HepG2 (cell line): Measurements from ENCODE around the gene TSPAN9. TPM values are rescaled to one million over a fixed set of nuclear protein-coding genes. Genes with fewer than 3 reads are reported as not detected.

Source experiments
- BORCS8-MEF2B ChIP-seq: sonication (generic); formaldehyde crosslinking; IDR thresholded peaks from 2 replicates; pipeline ENCODE4 v1.8.0; 2022; ENCODE audit warnings: mild to moderate bottlenecking, missing genetic modification reagents
- CEBPG ChIP-seq: IDR thresholded peaks from 2 replicates; pipeline ENCODE4 v1.6.1; 2016
- JUN ChIP-seq: sonication (generic); formaldehyde crosslinking; IDR thresholded peaks from 2 replicates; pipeline ENCODE4 v1.4.0; 2020; ENCODE audit warnings: mild to moderate bottlenecking, missing genetic modification reagents
- KDM5A ChIP-seq: fragments of 200-600 bp; sonication (generic); IDR thresholded peaks from 2 replicates; pipeline ENCODE4 v1.7.0; 2018; ENCODE audit warnings: antibody characterized with exemption, mild to moderate bottlenecking, low read length, borderline replicate concordance
- NR3C1 ChIP-seq: sonication (generic); formaldehyde crosslinking; IDR thresholded peaks from 2 replicates; pipeline ENCODE4 v1.4.0; 2020; ENCODE audit warnings: missing genetic modification reagents
- PHF21A ChIP-seq: sonication (generic); formaldehyde crosslinking; IDR thresholded peaks from 2 replicates; pipeline ENCODE4 v1.5.0; 2020; ENCODE audit warnings: mild to moderate bottlenecking, missing genetic modification reagents
- PHF5A ChIP-seq: IDR thresholded peaks from one replicate; pipeline ENCODE4 v1.6.1; 2018; ENCODE audit warnings: low read depth, missing genetic modification reagents; ENCODE audit not compliant: unreplicated experiment
- RBM22 ChIP-seq: fragments of 200-400 bp; formaldehyde crosslinking; optimal IDR thresholded peaks from 2 replicates; pipeline ENCODE3; 2017; ENCODE audit warnings: mild to moderate bottlenecking, low read length, moderate library complexity
- RBM39 ChIP-seq: fragments of 200-400 bp; formaldehyde crosslinking; IDR thresholded peaks from one replicate; pipeline ENCODE4 v1.6.1; 2018; ENCODE audit warnings: antibody characterized with exemption, mild to moderate bottlenecking, low read depth, low read length; ENCODE audit not compliant: poor library complexity, severe bottlenecking
- SAP130 ChIP-seq: IDR thresholded peaks from 2 replicates; pipeline ENCODE4 v1.6.1; 2016; ENCODE audit warnings: low read depth
- SOX5 ChIP-seq: IDR thresholded peaks from 2 replicates; pipeline ENCODE4 v1.6.1; 2016; ENCODE audit warnings: borderline replicate concordance
- TBX2 ChIP-seq: sonication (generic); formaldehyde crosslinking; IDR thresholded peaks from 2 replicates; pipeline ENCODE4 v1.5.0; 2020; ENCODE audit warnings: missing genetic modification reagents, mild to moderate bottlenecking, borderline replicate concordance
- TEAD2 ChIP-seq: sonication (generic); formaldehyde crosslinking; IDR thresholded peaks from 2 replicates; pipeline ENCODE4 v1.9.0; 2021; ENCODE audit warnings: missing genetic modification reagents
- TOPORS ChIP-seq: sonication (generic); formaldehyde crosslinking; IDR thresholded peaks from 2 replicates; pipeline ENCODE4 v1.8.0; 2023; ENCODE audit warnings: mild to moderate bottlenecking, missing genetic modification reagents
- ZFP36L2 ChIP-seq: sonication (generic); formaldehyde crosslinking; IDR thresholded peaks from 2 replicates; pipeline ENCODE4 v1.4.0; 2020; ENCODE audit warnings: missing genetic modification reagents
- ZKSCAN1 ChIP-seq: fragments of 150-350 bp; IDR thresholded peaks from 2 replicates; pipeline ENCODE4 v1.6.1; 2014; ENCODE audit warnings: low read length
- ZNF292 ChIP-seq: sonication (generic); formaldehyde crosslinking; IDR thresholded peaks from 2 replicates; pipeline ENCODE4 v1.8.1; 2022; ENCODE audit warnings: mild to moderate bottlenecking, low read depth, missing genetic modification reagents, borderline replicate concordance
- ZNF746 ChIP-seq: sonication (generic); formaldehyde crosslinking; IDR thresholded peaks from 2 replicates; pipeline ENCODE4 v1.8.0; 2022; ENCODE audit warnings: mild to moderate bottlenecking, missing genetic modification reagents
- ZNF766 ChIP-seq: sonication (generic); formaldehyde crosslinking; IDR thresholded peaks from 2 replicates; pipeline ENCODE4 v1.5.0; 2020; ENCODE audit warnings: missing genetic modification reagents, borderline replicate concordance
- ZNF772 ChIP-seq: sonication (generic); formaldehyde crosslinking; IDR thresholded peaks from 2 replicates; pipeline ENCODE4 v1.5.0; 2020; ENCODE audit warnings: mild to moderate bottlenecking, missing genetic modification reagents
- ZNF878 ChIP-seq: sonication (generic); formaldehyde crosslinking; IDR thresholded peaks from 2 replicates; pipeline ENCODE4 v1.8.1; 2023; ENCODE audit warnings: mild to moderate bottlenecking, missing genetic modification reagents, moderate library complexity
- polyA plus RNA-seq, 8 experiments: library from polyadenylated mRNA; depleted of rRNA in 3 of 8; stranded (reverse) in 7 of 8; unstranded in 1 of 8; fragments of >200 nt; fragmentation: Illumina TruSeq in 4 of 8; extraction: Trizol in 4 of 8; gene quantifications; 2 replicates each; pipeline versions ENCODE4 v1.2.1 to v1.2.3, GENCODE V29; 2011 to 2016; ENCODE audit warnings: low read depth in 4 of 8, missing spikeins in 1 of 8, mixed read lengths in 1 of 8; ENCODE audit not compliant: insufficient read depth in 1 of 8
- total RNA-seq, 5 experiments: library from RNA; depleted of rRNA; stranded (reverse); fragments of >200 nt; fragmentation: Illumina TruSeq; extraction: Trizol; gene quantifications; 2 replicates each; pipeline ENCODE4 v1.2.3, GENCODE V29; 2016; ENCODE audit warnings: low read depth in 1 of 5
- TF ChIP-seq, protein P1 (sequence below): sonication (generic); formaldehyde crosslinking; IDR thresholded peaks from 2 replicates; pipeline ENCODE4 v1.8.0; 2022; ENCODE audit warnings: mild to moderate bottlenecking, missing genetic modification reagents, borderline replicate concordance
- TF ChIP-seq, protein P2 (sequence below): sonication (generic); formaldehyde crosslinking; IDR thresholded peaks from 2 replicates; pipeline ENCODE4 v1.5.1; 2020; ENCODE audit warnings: missing genetic modification reagents, mild to moderate bottlenecking, borderline replicate concordance
- TF ChIP-seq, protein P3 (sequence below): sonication (generic); formaldehyde crosslinking; IDR thresholded peaks from 2 replicates; pipeline ENCODE4 v1.4.0; 2020; ENCODE audit warnings: missing genetic modification reagents, borderline replicate concordance
- TF ChIP-seq, protein P4 (sequence below): IDR thresholded peaks from 2 replicates; pipeline ENCODE4 v1.6.1; 2018; ENCODE audit warnings: missing genetic modification reagents
- TF ChIP-seq, protein P5 (sequence below): IDR thresholded peaks from 2 replicates; pipeline ENCODE4 v1.6.1; 2016; ENCODE audit warnings: low read depth, borderline replicate concordance

Gene TSPAN9
- total and polyA plus RNA-seq, 2 of the 13 experiments (the other 11 are each of a cell fraction or from before 2014, with no cell fraction given) = 18.1 to 42.3 TPM

DNA sequence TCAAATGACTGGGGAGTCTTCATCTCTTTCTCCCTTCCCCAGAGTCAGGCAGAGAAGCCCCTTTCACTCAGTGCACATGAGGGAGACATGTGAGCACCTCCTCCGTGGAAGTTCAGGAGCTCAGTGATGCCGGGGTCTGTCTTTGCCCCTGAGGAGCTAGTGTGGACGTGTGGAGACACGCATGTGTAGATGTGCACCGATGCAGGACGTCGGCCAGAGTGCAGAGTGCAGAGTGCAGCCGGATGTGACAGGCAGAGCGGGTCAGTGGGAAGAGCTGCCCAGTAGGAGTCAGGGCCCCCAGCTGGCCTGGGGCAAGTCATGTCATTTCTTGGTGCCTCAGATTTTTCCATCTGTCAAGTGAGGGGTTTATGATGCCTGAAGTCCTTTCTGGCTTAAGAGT is 20.7 kb downstream of the TSPAN9 start (continued):
- TF ChIP-seq, protein P1, sequence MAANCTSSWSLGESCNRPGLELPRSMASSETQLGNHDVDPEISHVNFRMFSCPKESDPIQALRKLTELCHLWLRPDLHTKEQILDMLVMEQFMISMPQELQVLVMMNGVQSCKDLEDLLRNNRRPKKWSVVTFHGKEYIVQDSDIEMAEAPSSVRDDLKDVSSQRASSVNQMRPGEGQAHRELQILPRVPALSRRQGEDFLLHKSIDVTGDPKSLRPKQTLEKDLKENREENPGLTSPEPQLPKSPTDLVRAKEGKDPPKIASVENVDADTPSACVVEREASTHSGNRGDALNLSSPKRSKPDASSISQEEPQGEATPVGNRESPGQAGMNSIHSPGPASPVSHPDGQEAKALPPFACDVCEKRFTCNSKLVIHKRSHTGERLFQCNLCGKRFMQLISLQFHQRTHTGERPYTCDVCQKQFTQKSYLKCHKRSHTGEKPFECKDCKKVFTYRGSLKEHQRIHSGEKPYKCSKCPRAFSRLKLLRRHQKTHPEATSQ (CRISPR knock-in tag) = no peak
- TF ChIP-seq ZNF772 (CRISPR knock-in tag) (no peak; the same call in none of the 2 replicates), KDM5A (no peak), ZNF746 (CRISPR knock-in tag) (peak; percentile 66; the same call in 1 of the 2 replicates), CEBPG (CRISPR knock-in tag) (peak; percentile 19; the same call in 1 of the 2 replicates), JUN (CRISPR knock-in tag) (no peak), TOPORS (CRISPR knock-in tag) (no peak), NR3C1 (CRISPR knock-in tag) (no peak), RBM22 (no peak), PHF5A (no peak), ZKSCAN1 (no peak), ZFP36L2 (no peak), ZNF292 (peak; percentile 94; the same call in 1 of the 2 replicates), ZNF878 (CRISPR knock-in tag) (peak; percentile 55; the same call in 1 of the 2 replicates), RBM39 (no peak), PHF21A (peak; percentile 94), SOX5 (CRISPR knock-in tag) (peak; percentile 47; the same call in 1 of the 2 replicates), TBX2 (CRISPR knock-in tag) (peak; percentile 83), SAP130 (CRISPR knock-in tag) (peak; percentile 82), ZNF766 (no peak), BORCS8-MEF2B (CRISPR knock-in tag) (peak; percentile 53; the same call in 1 of the 2 replicates), TEAD2 (CRISPR knock-in tag) (no peak)
- TF ChIP-seq, protein P2, sequence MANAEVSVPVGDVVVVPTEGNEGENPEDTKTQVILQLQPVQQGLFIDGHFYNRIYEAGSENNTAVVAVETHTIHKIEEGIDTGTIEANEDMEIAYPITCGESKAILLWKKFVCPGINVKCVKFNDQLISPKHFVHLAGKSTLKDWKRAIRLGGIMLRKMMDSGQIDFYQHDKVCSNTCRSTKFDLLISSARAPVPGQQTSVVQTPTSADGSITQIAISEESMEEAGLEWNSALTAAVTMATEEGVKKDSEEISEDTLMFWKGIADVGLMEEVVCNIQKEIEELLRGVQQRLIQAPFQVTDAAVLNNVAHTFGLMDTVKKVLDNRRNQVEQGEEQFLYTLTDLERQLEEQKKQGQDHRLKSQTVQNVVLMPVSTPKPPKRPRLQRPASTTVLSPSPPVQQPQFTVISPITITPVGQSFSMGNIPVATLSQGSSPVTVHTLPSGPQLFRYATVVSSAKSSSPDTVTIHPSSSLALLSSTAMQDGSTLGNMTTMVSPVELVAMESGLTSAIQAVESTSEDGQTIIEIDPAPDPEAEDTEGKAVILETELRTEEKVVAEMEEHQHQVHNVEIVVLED (CRISPR knock-in tag) = peak; percentile 51
- TF ChIP-seq, protein P3, sequence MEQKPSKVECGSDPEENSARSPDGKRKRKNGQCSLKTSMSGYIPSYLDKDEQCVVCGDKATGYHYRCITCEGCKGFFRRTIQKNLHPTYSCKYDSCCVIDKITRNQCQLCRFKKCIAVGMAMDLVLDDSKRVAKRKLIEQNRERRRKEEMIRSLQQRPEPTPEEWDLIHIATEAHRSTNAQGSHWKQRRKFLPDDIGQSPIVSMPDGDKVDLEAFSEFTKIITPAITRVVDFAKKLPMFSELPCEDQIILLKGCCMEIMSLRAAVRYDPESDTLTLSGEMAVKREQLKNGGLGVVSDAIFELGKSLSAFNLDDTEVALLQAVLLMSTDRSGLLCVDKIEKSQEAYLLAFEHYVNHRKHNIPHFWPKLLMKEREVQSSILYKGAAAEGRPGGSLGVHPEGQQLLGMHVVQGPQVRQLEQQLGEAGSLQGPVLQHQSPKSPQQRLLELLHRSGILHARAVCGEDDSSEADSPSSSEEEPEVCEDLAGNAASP (CRISPR knock-in tag) = peak; percentile 18; the same call in 1 of the 2 replicates
- TF ChIP-seq, protein P4, sequence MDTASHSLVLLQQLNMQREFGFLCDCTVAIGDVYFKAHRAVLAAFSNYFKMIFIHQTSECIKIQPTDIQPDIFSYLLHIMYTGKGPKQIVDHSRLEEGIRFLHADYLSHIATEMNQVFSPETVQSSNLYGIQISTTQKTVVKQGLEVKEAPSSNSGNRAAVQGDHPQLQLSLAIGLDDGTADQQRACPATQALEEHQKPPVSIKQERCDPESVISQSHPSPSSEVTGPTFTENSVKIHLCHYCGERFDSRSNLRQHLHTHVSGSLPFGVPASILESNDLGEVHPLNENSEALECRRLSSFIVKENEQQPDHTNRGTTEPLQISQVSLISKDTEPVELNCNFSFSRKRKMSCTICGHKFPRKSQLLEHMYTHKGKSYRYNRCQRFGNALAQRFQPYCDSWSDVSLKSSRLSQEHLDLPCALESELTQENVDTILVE (CRISPR knock-in tag) = no peak
- TF ChIP-seq, protein P5, sequence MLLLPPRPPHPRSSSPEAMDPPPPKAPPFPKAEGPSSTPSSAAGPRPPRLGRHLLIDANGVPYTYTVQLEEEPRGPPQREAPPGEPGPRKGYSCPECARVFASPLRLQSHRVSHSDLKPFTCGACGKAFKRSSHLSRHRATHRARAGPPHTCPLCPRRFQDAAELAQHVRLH (CRISPR knock-in tag) = peak; percentile 73; the same call in 1 of the 2 replicates
